GM12864 (cell line): ENCODE results near the gene BRAF.

Experiments used
- DNase-seq: peaks from one replicate; pipeline ENCODE4 v3.0.0-alpha.2; 2011; ENCODE audit warnings: low read depth
- H3K4me3 ChIP-seq: 2 replicates; pipeline ENCODE4 v1.5.1; 2011; ENCODE audit warnings: mild to moderate bottlenecking, low read depth, low read length, control low read depth
- CTCF ChIP-seq: IDR thresholded peaks from 2 replicates; pipeline ENCODE4 v1.5.1; 2011; ENCODE audit warnings: low read depth, mild to moderate bottlenecking, moderate library complexity, low read length, control low read depth, inconsistent platforms; ENCODE audit errors: missing control alignments

BRAF gene

GRCh38 chr7:140926021-140926817, 1.5 kb upstream of the BRAF start:
- DNase-seq = no peak
- H3K4me3 ChIP-seq = no peak overlapping the region
- TF ChIP-seq CTCF = no peak

GRCh38 chr7:140924019-140924820, 509 bp downstream of the BRAF start:
- DNase-seq = peak; percentile 53
- TF ChIP-seq CTCF = peak; percentile 40
- peak overlapping the region; percentile 87 for H3K4me3 ChIP-seq

GRCh38 chr7:140923358-140924006, 1.2 kb downstream of the BRAF start:
- H3K4me3 ChIP-seq = peak overlapping the region; percentile 87
- DNase-seq = no peak
- no peak for TF ChIP-seq CTCF

GRCh38 chr7:140922741-140923345, 1.9 kb downstream of the BRAF start:
- DNase-seq = no peak
- TF ChIP-seq CTCF = no peak
- no peak overlapping the region; the same call in 1 of the 2 replicates for H3K4me3 ChIP-seq

GRCh38 chr7:140920745-140921144, 4.0 kb downstream of the BRAF start:
- DNase-seq = no peak
- TF ChIP-seq CTCF = no peak
- no peak overlapping the region for H3K4me3 ChIP-seq

GRCh38 chr7:140918236-140918635, 6.5 kb downstream of the BRAF start:
- no peak overlapping the region for H3K4me3 ChIP-seq
- TF ChIP-seq CTCF = no peak
- no peak for DNase-seq
